K562 (cell line): ENCODE measurements around the gene TIPIN. TPM values are rescaled to one million over a fixed set of nuclear protein-coding genes. Genes with fewer than 3 reads are reported as not detected.

Experiments
- ATAC-seq: fragments of 200-7000 bp; cut with Tn5 transposase; 3 replicates; pipeline ENCODE4 v1.9.1; 2020; ENCODE audit warnings: moderate library complexity
- BruUV-seq: library from RNA; stranded (reverse); fragments of 400-500 nt; replicated peaks from 2 replicates; lab custom pipeline; 2021; lab: Mats Ljungman, UMichigan
- CTCF ChIA-PET: fragments of 300-600 bp; formaldehyde crosslinking; extraction: SDS; loops from one replicate; lab custom pipeline; 2021; ENCODE audit warnings: low intra/inter-chr PET ratio; lab: Yijun Ruan, JAX
- POLR2A ChIA-PET: fragments of 300-600, 350-650 bp; sonication (Branson Sonifier 250); formaldehyde crosslinking; extraction: SDS; loops from one replicate; lab custom pipeline; 2021; ENCODE audit warnings: antibody characterized with exemption, inconsistent platforms; lab: Yijun Ruan, JAX
- DNase-seq, 4 experiments: peaks; one replicate each; pipeline versions ENCODE4 v3.0.0 to v3.0.0-alpha.2; 2011 to 2018; ENCODE audit warnings: low spot score in 3 of 4, mixed read lengths in 3 of 4; ENCODE audit errors: extremely low read depth in 1 of 4
- FAIRE-seq: peaks from 2 replicates; lab custom pipeline; 2011; peaks lifted over from hg19 to GRCh38; lab: Jason Lieb, UNC
- H2AFZ ChIP-seq: 2 replicates; pipeline ENCODE4 v1.6.0; 2011; ENCODE audit warnings: low read depth, low read length, control low read depth, inconsistent platforms
- H3K27ac ChIP-seq: fragments of 200-600 bp; 3 replicates; pipeline ENCODE4 v1.8.0; 2011; ENCODE audit warnings: low read depth, mild to moderate bottlenecking, control low read depth, inconsistent platforms, low read length, moderate library complexity, mixed read lengths; ENCODE audit errors: extremely low read depth
- H3K27me3 ChIP-seq, 2 experiments: fragments of 300-600 bp in 1 of 2; 2 replicates in 1 of 2; 3 replicates in 1 of 2; pipeline versions ENCODE4 v1.6.0 to v1.8.0; 2011; ENCODE audit warnings: inconsistent platforms in 2 of 2, low read length in 2 of 2, mild to moderate bottlenecking in 1 of 2, mixed read lengths in 1 of 2, moderate library complexity in 1 of 2; ENCODE audit not compliant: control insufficient read depth in 2 of 2, insufficient read depth in 2 of 2
- H3K36me3 ChIP-seq: fragments of 300-600 bp; 3 replicates; pipeline ENCODE4 v1.8.0; 2011; ENCODE audit warnings: mild to moderate bottlenecking, low read length, inconsistent platforms; ENCODE audit not compliant: control insufficient read depth, insufficient read depth
- H3K4me1 ChIP-seq, 2 experiments: fragments of 200-600 bp in 1 of 2; replicated peaks in 1 of 2; 2 replicates in 1 of 2; 3 replicates in 1 of 2; pipeline versions ENCODE4 v1.5.1 to v1.8.0; 2011; ENCODE audit warnings: inconsistent platforms in 2 of 2, low read length in 2 of 2, mild to moderate bottlenecking in 1 of 2, mixed read lengths in 1 of 2, moderate library complexity in 1 of 2; ENCODE audit not compliant: control insufficient read depth in 2 of 2, insufficient read depth in 2 of 2
- H3K4me2 ChIP-seq: 2 replicates; pipeline ENCODE4 v1.6.1; 2011; ENCODE audit warnings: low read length, control low read depth, inconsistent platforms, mixed read lengths; ENCODE audit not compliant: insufficient read depth
- H3K4me3 ChIP-seq: fragments of 200-600 bp; sonication (generic), shearing (Covaris generic); 2 replicates; pipeline ENCODE4 v1.5.1; 2016; ENCODE audit warnings: control low read depth, inconsistent platforms
- H3K79me2 ChIP-seq: fragments of 200-600 bp; 3 replicates; pipeline ENCODE4 v1.8.0; 2011; ENCODE audit warnings: low read length, inconsistent platforms; ENCODE audit not compliant: control insufficient read depth, insufficient read depth
- H3K9ac ChIP-seq, 2 experiments: 2 replicates each; pipeline versions ENCODE4 v1.6.0 to v1.6.1; 2011; ENCODE audit warnings: low read depth in 2 of 2, low read length in 2 of 2, control low read depth in 1 of 2, inconsistent platforms in 1 of 2, mild to moderate bottlenecking in 1 of 2, mixed read lengths in 1 of 2; ENCODE audit not compliant: insufficient read depth in 1 of 2
- H3K9me1 ChIP-seq: one replicate; pipeline ENCODE4 v1.6.0; 2011; ENCODE audit warnings: inconsistent platforms, mild to moderate bottlenecking, low read length, moderate library complexity; ENCODE audit not compliant: control insufficient read depth, insufficient read depth
- H3K9me3 ChIP-seq: replicated peaks from 2 replicates; pipeline ENCODE4 v1.5.1; 2011; ENCODE audit warnings: low read depth, low read length, inconsistent platforms; ENCODE audit not compliant: control insufficient read depth, insufficient read depth
- H4K20me1 ChIP-seq: replicated peaks from 2 replicates; pipeline ENCODE4 v1.6.1; 2011; ENCODE audit warnings: low read length, inconsistent platforms, mixed read lengths; ENCODE audit not compliant: control insufficient read depth, insufficient read depth
- FUS ChIP-seq: fragments of 200-400 bp; formaldehyde crosslinking; optimal IDR thresholded peaks from 2 replicates; pipeline ENCODE3; 2017; ENCODE audit warnings: low read depth, low read length
- GABPA ChIP-seq: fragments of 200-800 bp; sonication (Bioruptor generic); conservative IDR thresholded peaks from 2 replicates; pipeline ENCODE4 v1.6.1; 2016; ENCODE audit warnings: low read depth, missing genetic modification characterization, missing compliant biosample characterization
- WGBS: fragments of 100-300 bp; shearing (Covaris generic); methylation state at CpG from one replicate; pipeline ENCODE4 v1.1.6; 2016; ENCODE audit warnings: low coverage, mixed read lengths; ENCODE audit not compliant: insufficient coverage; ENCODE audit errors: missing lambda C conversion rate; 5-methylcytosine and 5-hydroxymethylcytosine counted together
- in situ Hi-C: fragments of 300-500 bp; cut with MboI; formaldehyde crosslinking; loops from 4 replicates; pipeline ENCODE4 v1.15.0; 2018; ENCODE audit warnings: inconsistent platforms, mixed read lengths
- intact Hi-C: fragments of 100-400 bp; cut with micrococcal nuclease; formaldehyde crosslinking; loops from 2 replicates; pipeline ENCODE4 v1.14.2; 2022
- polyA plus RNA-seq, 8 experiments: library from polyadenylated mRNA; depleted of rRNA in 4 of 8; stranded (reverse) in 5 of 8; unstranded in 3 of 8; fragments of >200 nt; fragmentation: Nextera tagmentation in 2 of 8; fragmentation: Illumina TruSeq in 1 of 8; extraction: Ambion mirVana in 2 of 8; extraction: Trizol in 1 of 8; gene quantifications; 2 replicates each; pipeline versions ENCODE4 v1.2.1 to v1.2.3, GENCODE V29; 2011 to 2014; ENCODE audit warnings: inconsistent platforms in 1 of 8, missing spikeins in 1 of 8
- total RNA-seq, 7 experiments: library from RNA; depleted of rRNA in 6 of 7; stranded (reverse); fragments of >200 nt in 6 of 7; fragmentation: Illumina TruSeq in 2 of 7; extraction: Trizol in 2 of 7; gene quantifications; 2 replicates each; pipeline versions ENCODE4 v1.2.1 to v1.2.3, GENCODE V29; 2011 to 2021; ENCODE audit warnings: low replicate concordance in 1 of 7
- TF ChIP-seq, protein P1 (sequence below): fragments of 250-450 bp; sonication (Bioruptor Pico); IDR thresholded peaks from 2 replicates; pipeline ENCODE4 v1.8.0; 2022; ENCODE audit warnings: moderate library complexity, mild to moderate bottlenecking, inconsistent platforms
- TF ChIP-seq, protein P2 (sequence below): sonication (generic); formaldehyde crosslinking; IDR thresholded peaks from 2 replicates; pipeline ENCODE4 v1.8.1; 2023; ENCODE audit warnings: missing genetic modification reagents, mild to moderate bottlenecking, borderline replicate concordance
- TF ChIP-seq, protein P3 (sequence below), 2 experiments: fragments of 450-650 bp; formaldehyde crosslinking in 1 of 2; IDR thresholded peaks; 2 replicates each; pipeline versions ENCODE4 v1.4.0 to v1.6.1; 2014 to 2020; ENCODE audit warnings: mild to moderate bottlenecking in 2 of 2, borderline replicate concordance in 1 of 2, low read depth in 1 of 2

TIPIN gene
- total and polyA plus RNA-seq, 9 of the 15 experiments (the other 6 are each of a cell fraction or from before 2014, with no cell fraction given) = 22.9 to 61.4 (median 42.0) TPM

DNA sequence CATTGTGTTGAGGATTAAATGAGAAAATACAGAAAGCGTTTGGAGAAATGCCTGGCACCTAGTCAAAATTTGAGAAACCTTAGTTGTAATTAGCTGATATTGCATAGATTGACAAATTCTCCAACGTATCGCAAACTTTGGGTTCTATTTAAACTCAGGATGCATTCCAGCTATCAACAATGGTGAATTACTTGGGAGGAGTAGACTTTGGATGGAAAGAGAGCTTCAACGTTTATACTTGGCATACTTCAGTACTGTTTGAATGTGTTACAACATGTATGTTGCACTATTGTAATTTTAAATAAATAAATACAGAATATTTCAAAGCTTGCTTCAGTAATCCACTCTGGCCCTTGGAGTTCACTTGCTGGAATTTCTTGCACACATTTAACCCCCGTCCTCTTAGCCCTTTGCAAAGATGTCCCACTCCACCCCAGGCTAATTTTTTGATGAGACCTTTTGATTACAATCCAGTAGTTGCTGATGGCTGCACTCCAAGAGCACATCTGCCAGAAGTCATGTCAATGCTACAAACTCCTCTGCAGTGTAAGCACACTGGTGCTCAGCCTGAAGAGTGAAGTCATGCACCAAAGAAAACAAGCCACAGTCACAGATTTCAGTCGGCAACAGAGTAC lies 67.8 kb downstream of the TIPIN start:
- Histone ChIP-seq H3K27me3 (peaks cover 0 to 3% of the 10 kb centered on the region in 2 experiments; a peak in 2 of 5 replicates), H3K9ac (no peak overlapping the region; a peak in 1 of 4 replicates), H3K4me3 (no peak overlapping the region), H3K27ac (no peak overlapping the region), H3K4me2 (no peak overlapping the region), H3K4me1 (peaks cover 9 to 10% of the 10 kb centered on the region in 2 experiments; a peak in 4 of 5 replicates), H3K9me3 (no peaks in the 10 kb centered on the region)
- FAIRE-seq (no peak), ATAC-seq (no peak)
- BruUV-seq = no TSS peak
- TF ChIP-seq FUS (no peak), GABPA (tag) (no peak)
- TF ChIP-seq, protein P1, sequence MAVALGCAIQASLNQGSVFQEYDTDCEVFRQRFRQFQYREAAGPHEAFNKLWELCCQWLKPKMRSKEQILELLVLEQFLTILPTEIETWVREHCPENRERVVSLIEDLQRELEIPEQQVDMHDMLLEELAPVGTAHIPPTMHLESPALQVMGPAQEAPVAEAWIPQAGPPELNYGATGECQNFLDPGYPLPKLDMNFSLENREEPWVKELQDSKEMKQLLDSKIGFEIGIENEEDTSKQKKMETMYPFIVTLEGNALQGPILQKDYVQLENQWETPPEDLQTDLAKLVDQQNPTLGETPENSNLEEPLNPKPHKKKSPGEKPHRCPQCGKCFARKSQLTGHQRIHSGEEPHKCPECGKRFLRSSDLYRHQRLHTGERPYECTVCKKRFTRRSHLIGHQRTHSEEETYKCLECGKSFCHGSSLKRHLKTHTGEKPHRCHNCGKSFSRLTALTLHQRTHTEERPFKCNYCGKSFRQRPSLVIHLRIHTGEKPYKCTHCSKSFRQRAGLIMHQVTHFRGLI (CRISPR knock-in tag) = no peak
- TF ChIP-seq, protein P2, sequence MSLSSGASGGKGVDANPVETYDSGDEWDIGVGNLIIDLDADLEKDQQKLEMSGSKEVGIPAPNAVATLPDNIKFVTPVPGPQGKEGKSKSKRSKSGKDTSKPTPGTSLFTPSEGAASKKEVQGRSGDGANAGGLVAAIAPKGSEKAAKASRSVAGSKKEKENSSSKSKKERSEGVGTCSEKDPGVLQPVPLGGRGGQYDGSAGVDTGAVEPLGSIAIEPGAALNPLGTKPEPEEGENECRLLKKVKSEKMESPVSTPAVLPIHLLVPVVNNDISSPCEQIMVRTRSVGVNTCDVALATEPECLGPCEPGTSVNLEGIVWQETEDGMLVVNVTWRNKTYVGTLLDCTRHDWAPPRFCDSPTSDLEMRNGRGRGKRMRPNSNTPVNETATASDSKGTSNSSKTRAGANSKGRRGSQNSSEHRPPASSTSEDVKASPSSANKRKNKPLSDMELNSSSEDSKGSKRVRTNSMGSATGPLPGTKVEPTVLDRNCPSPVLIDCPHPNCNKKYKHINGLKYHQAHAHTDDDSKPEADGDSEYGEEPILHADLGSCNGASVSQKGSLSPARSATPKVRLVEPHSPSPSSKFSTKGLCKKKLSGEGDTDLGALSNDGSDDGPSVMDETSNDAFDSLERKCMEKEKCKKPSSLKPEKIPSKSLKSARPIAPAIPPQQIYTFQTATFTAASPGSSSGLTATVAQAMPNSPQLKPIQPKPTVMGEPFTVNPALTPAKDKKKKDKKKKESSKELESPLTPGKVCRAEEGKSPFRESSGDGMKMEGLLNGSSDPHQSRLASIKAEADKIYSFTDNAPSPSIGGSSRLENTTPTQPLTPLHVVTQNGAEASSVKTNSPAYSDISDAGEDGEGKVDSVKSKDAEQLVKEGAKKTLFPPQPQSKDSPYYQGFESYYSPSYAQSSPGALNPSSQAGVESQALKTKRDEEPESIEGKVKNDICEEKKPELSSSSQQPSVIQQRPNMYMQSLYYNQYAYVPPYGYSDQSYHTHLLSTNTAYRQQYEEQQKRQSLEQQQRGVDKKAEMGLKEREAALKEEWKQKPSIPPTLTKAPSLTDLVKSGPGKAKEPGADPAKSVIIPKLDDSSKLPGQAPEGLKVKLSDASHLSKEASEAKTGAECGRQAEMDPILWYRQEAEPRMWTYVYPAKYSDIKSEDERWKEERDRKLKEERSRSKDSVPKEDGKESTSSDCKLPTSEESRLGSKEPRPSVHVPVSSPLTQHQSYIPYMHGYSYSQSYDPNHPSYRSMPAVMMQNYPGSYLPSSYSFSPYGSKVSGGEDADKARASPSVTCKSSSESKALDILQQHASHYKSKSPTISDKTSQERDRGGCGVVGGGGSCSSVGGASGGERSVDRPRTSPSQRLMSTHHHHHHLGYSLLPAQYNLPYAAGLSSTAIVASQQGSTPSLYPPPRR = no peak
- TF ChIP-seq, protein P3, sequence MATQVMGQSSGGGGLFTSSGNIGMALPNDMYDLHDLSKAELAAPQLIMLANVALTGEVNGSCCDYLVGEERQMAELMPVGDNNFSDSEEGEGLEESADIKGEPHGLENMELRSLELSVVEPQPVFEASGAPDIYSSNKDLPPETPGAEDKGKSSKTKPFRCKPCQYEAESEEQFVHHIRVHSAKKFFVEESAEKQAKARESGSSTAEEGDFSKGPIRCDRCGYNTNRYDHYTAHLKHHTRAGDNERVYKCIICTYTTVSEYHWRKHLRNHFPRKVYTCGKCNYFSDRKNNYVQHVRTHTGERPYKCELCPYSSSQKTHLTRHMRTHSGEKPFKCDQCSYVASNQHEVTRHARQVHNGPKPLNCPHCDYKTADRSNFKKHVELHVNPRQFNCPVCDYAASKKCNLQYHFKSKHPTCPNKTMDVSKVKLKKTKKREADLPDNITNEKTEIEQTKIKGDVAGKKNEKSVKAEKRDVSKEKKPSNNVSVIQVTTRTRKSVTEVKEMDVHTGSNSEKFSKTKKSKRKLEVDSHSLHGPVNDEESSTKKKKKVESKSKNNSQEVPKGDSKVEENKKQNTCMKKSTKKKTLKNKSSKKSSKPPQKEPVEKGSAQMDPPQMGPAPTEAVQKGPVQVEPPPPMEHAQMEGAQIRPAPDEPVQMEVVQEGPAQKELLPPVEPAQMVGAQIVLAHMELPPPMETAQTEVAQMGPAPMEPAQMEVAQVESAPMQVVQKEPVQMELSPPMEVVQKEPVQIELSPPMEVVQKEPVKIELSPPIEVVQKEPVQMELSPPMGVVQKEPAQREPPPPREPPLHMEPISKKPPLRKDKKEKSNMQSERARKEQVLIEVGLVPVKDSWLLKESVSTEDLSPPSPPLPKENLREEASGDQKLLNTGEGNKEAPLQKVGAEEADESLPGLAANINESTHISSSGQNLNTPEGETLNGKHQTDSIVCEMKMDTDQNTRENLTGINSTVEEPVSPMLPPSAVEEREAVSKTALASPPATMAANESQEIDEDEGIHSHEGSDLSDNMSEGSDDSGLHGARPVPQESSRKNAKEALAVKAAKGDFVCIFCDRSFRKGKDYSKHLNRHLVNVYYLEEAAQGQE (IDR thresholded peaks at IDR 0.05; ENCODE audit: borderline replicate concordance) = no peak
- TF ChIP-seq, protein P3 (CRISPR knock-in tag; IDR thresholded peaks at IDR 0.05; ENCODE audit: low read depth) = no peak
- TF ChIP-seq, all 486 proteins: peak for 0
- 23% methylated on average over 6 of the region's 6 CpGs for WGBS
- Histone ChIP-seq H2AFZ (no peak overlapping the region), H3K79me2 (no peaks in the 10 kb centered on the region), H3K9me1 (no peaks in the 10 kb centered on the region), H3K36me3 (no peaks in the 10 kb centered on the region), H4K20me1 (peaks cover 3% of the 10 kb centered on the region; the same call in 1 of the 2 replicates)
- POLR2A ChIA-PET = interaction anchor here (0.8 kb wide), 2 partner anchors 23 to 175 kb away, joined by 3 read pairs; no protein-coding TSS in a partner anchor
- no peak for DNase-seq
- in situ Hi-C loops (no loop called here), intact Hi-C loops (loop anchor here (5.0 to 10.0 kb wide), 3 partner anchors 36 to 306 kb away; partner anchors contain the start of gene MEGF11)
- CTCF ChIA-PET = interaction anchor here (1.1 to 2.0 kb wide), 2 partner anchors 34 to 36 kb away, joined by 3 to 9 read pairs; no protein-coding TSS in a partner anchor
